Upper lobe of left lung (tissue), 4 donors: ENCODE measurements around the gene HRH1.

ENCODE experiments used
- CTCF ChIP-seq, 6 experiments: fragments of 450-650 bp in 4 of 6; fragments of 200-600 bp in 2 of 6; sonication (generic) in 2 of 6; IDR thresholded peaks; one replicate each; pipeline ENCODE4 v1.5.1; 2016 to 2019; ENCODE audit warnings: antibody characterized with exemption in 6 of 6
- EP300 ChIP-seq, 4 donors: sonication (generic); formaldehyde crosslinking; IDR thresholded peaks; one replicate each; pipeline ENCODE4 v1.5.1; 2017; ENCODE audit warnings: antibody characterized with exemption in 4 of 4, control low read depth in 2 of 4
- POLR2A ChIP-seq, 4 donors: fragments of 450-650 bp; IDR thresholded peaks; one replicate each; pipeline ENCODE4 v1.5.1; 2016 to 2017; ENCODE audit warnings: antibody characterized with exemption in 4 of 4, mild to moderate bottlenecking in 2 of 4

- TF ChIP-seq EP300 (IDR thresholded peaks at IDR 0.05), result no peak
- TF ChIP-seq CTCF (IDR thresholded peaks at IDR 0.05), result no peak
- TF ChIP-seq POLR2A (IDR thresholded peaks at IDR 0.05), result no peak
Measured at GRCh38 chr3:11143476-11143875, 10.8 kb upstream of the HRH1 start.
